Measurements from ENCODE around the gene RING1. TPM values are rescaled to one million over a fixed set of nuclear protein-coding genes. Genes with fewer than 3 reads are reported as not detected.

Gene RING1
- total and polyA plus RNA-seq, 2 experiments from 2014 or later, result 6.4 to 16.0 TPM

DNA sequence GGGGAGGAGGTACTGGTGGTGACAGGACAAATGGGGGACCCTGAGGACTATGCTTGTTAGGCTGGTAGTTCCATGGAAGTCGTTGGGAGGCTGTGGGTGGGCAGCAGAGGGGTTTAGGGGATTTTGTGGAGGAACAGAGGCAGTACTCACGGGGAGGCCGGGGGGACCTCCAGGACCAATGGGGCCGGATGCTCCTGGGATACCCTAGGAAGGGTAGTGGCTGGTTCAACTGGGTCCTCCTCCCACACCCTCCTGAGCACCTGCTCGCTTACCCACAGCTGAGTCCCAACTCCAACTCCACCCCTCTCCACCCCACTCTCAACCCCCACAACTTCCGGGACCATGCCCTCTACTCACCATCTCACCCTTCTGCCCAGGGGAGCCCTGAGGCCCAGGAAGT lies 41.9 kb upstream of the RING1 start:
- H3K27me3 Mint-ChIP-seq (ENCODE audit: insufficient read depth, low read depth, poor library complexity), result peaks cover 19% of the 10 kb centered on the region
- TF ChIP-seq POLR2AphosphoS5 (IDR thresholded peaks at IDR 0.05; ENCODE audit: low read depth) (no peak), STAT1 (IDR thresholded peaks at IDR 0.05; ENCODE audit: unreplicated experiment) (no peak), EZH2phosphoT487 (IDR thresholded peaks at IDR 0.05; ENCODE audit: unreplicated experiment) (no peak), EZH2 (IDR thresholded peaks at IDR 0.05; ENCODE audit: low read depth, unreplicated experiment) (no peak), CREB1 (CRISPR knock-in tag; IDR thresholded peaks at IDR 0.05; ENCODE audit: low read depth) (no peak), ZNF114 (CRISPR knock-in tag; IDR thresholded peaks at IDR 0.05) (no peak), NANOG (IDR thresholded peaks at IDR 0.05; ENCODE audit: borderline replicate concordance) (no peak)
- TF ChIP-seq, protein P1, sequence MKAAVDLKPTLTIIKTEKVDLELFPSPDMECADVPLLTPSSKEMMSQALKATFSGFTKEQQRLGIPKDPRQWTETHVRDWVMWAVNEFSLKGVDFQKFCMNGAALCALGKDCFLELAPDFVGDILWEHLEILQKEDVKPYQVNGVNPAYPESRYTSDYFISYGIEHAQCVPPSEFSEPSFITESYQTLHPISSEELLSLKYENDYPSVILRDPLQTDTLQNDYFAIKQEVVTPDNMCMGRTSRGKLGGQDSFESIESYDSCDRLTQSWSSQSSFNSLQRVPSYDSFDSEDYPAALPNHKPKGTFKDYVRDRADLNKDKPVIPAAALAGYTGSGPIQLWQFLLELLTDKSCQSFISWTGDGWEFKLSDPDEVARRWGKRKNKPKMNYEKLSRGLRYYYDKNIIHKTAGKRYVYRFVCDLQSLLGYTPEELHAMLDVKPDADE (IDR thresholded peaks at IDR 0.05), result no peak
- TF ChIP-seq, protein P2, sequence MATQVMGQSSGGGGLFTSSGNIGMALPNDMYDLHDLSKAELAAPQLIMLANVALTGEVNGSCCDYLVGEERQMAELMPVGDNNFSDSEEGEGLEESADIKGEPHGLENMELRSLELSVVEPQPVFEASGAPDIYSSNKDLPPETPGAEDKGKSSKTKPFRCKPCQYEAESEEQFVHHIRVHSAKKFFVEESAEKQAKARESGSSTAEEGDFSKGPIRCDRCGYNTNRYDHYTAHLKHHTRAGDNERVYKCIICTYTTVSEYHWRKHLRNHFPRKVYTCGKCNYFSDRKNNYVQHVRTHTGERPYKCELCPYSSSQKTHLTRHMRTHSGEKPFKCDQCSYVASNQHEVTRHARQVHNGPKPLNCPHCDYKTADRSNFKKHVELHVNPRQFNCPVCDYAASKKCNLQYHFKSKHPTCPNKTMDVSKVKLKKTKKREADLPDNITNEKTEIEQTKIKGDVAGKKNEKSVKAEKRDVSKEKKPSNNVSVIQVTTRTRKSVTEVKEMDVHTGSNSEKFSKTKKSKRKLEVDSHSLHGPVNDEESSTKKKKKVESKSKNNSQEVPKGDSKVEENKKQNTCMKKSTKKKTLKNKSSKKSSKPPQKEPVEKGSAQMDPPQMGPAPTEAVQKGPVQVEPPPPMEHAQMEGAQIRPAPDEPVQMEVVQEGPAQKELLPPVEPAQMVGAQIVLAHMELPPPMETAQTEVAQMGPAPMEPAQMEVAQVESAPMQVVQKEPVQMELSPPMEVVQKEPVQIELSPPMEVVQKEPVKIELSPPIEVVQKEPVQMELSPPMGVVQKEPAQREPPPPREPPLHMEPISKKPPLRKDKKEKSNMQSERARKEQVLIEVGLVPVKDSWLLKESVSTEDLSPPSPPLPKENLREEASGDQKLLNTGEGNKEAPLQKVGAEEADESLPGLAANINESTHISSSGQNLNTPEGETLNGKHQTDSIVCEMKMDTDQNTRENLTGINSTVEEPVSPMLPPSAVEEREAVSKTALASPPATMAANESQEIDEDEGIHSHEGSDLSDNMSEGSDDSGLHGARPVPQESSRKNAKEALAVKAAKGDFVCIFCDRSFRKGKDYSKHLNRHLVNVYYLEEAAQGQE (IDR thresholded peaks at IDR 0.05; ENCODE audit: unreplicated experiment), result no peak
- TF ChIP-seq, protein P3, sequence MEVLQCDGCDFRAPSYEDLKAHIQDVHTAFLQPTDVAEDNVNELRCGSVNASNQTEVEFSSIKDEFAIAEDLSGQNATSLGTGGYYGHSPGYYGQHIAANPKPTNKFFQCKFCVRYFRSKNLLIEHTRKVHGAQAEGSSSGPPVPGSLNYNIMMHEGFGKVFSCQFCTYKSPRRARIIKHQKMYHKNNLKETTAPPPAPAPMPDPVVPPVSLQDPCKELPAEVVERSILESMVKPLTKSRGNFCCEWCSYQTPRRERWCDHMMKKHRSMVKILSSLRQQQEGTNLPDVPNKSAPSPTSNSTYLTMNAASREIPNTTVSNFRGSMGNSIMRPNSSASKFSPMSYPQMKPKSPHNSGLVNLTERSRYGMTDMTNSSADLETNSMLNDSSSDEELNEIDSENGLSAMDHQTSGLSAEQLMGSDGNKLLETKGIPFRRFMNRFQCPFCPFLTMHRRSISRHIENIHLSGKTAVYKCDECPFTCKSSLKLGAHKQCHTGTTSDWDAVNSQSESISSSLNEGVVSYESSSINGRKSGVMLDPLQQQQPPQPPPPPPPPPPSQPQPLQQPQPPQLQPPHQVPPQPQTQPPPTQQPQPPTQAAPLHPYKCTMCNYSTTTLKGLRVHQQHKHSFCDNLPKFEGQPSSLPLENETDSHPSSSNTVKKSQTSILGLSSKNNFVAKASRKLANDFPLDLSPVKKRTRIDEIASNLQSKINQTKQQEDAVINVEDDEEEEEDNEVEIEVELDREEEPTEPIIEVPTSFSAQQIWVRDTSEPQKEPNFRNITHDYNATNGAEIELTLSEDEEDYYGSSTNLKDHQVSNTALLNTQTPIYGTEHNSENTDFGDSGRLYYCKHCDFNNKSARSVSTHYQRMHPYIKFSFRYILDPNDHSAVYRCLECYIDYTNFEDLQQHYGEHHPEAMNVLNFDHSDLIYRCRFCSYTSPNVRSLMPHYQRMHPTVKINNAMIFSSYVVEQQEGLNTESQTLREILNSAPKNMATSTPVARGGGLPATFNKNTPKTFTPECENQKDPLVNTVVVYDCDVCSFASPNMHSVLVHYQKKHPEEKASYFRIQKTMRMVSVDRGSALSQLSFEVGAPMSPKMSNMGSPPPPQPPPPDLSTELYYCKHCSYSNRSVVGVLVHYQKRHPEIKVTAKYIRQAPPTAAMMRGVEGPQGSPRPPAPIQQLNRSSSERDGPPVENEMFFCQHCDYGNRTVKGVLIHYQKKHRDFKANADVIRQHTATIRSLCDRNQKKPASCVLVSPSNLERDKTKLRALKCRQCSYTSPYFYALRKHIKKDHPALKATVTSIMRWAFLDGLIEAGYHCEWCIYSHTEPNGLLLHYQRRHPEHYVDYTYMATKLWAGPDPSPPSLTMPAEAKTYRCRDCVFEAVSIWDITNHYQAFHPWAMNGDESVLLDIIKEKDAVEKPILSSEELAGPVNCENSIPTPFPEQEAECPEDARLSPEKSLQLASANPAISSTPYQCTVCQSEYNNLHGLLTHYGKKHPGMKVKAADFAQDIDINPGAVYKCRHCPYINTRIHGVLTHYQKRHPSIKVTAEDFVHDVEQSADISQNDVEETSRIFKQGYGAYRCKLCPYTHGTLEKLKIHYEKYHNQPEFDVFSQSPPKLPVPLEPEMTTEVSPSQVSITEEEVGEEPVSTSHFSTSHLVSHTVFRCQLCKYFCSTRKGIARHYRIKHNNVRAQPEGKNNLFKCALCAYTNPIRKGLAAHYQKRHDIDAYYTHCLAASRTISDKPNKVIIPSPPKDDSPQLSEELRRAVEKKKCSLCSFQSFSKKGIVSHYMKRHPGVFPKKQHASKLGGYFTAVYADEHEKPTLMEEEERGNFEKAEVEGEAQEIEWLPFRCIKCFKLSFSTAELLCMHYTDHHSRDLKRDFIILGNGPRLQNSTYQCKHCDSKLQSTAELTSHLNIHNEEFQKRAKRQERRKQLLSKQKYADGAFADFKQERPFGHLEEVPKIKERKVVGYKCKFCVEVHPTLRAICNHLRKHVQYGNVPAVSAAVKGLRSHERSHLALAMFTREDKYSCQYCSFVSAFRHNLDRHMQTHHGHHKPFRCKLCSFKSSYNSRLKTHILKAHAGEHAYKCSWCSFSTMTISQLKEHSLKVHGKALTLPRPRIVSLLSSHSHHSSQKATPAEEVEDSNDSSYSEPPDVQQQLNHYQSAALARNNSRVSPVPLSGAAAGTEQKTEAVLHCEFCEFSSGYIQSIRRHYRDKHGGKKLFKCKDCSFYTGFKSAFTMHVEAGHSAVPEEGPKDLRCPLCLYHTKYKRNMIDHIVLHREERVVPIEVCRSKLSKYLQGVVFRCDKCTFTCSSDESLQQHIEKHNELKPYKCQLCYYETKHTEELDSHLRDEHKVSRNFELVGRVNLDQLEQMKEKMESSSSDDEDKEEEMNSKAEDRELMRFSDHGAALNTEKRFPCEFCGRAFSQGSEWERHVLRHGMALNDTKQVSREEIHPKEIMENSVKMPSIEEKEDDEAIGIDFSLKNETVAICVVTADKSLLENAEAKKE (CRISPR knock-in tag; IDR thresholded peaks at IDR 0.05), result no peak
- Histone ChIP-seq H3K27me3 (ENCODE audit: insufficient read depth) (peaks cover 12% of the 10 kb centered on the region), H3K4me2 (no peak overlapping the region), H3F3A (replicated peaks; ENCODE audit: low read depth) (no peaks in the 10 kb centered on the region), H3K4me1 (ENCODE audit: insufficient read depth) (peaks cover 5% of the 10 kb centered on the region; the same call in 1 of the 2 replicates), H3K4me3 (no peak overlapping the region), H3K27ac (ENCODE audit: low read depth) (no peak overlapping the region), H2AFZ (no peak overlapping the region), H4K20me1 (replicated peaks; ENCODE audit: insufficient read depth) (no peaks in the 10 kb centered on the region), H3K79me2 (replicated peaks; ENCODE audit: insufficient read depth) (no peaks in the 10 kb centered on the region), H3K36me3 (ENCODE audit: insufficient read depth) (no peaks in the 10 kb centered on the region), H3K9me2 (ENCODE audit: insufficient read depth) (no peaks in the 10 kb centered on the region)
- H3K4me3 Mint-ChIP-seq, result no peak overlapping the region
- no peak overlapping the region for H3K27ac Mint-ChIP-seq
- no peaks in the 10 kb centered on the region for H3K36me3 Mint-ChIP-seq (ENCODE audit: low read depth)
- no peak for ATAC-seq
- peaks cover 9% of the 10 kb centered on the region; the same call in 2 of the 3 replicates for H3K4me1 Mint-ChIP-seq
- DNase-seq (ENCODE audit: low spot score), result no peak
- H3K9me3 Mint-ChIP-seq, result no peaks in the 10 kb centered on the region; the same call in 1 of the 3 replicates

Measured in GM23338 (cell line).